GM23338 (cell line): ENCODE data around the gene SIL1. TPM values are rescaled to one million over a fixed set of nuclear protein-coding genes. Genes with fewer than 3 reads are reported as not detected.

ENCODE experiments used
- ATAC-seq: fragments of 200-7000 bp; cut with Tn5 transposase; 3 replicates; pipeline ENCODE4 v1.9.1; 2020
- DNase-seq: peaks from one replicate; pipeline ENCODE4 v3.0.0-alpha.2; 2015; ENCODE audit warnings: low spot score
- H2AFZ ChIP-seq: fragments of 200-600 bp; sonication (generic); 2 replicates; pipeline ENCODE4 v1.8.0; 2016; ENCODE audit warnings: antibody characterized with exemption, mild to moderate bottlenecking, moderate library complexity
- H3F3A ChIP-seq: fragments of 200-600 bp; sonication (generic); replicated peaks from 2 replicates; pipeline ENCODE4 v1.8.0; 2017; ENCODE audit warnings: antibody characterized with exemption, mixed run types, low read depth
- H3K27ac ChIP-seq: fragments of 200-600 bp; sonication (generic); 2 replicates; pipeline ENCODE4 v1.6.1; 2016; ENCODE audit warnings: low read depth
- H3K27me3 ChIP-seq: fragments of 200-600 bp; sonication (generic); 2 replicates; pipeline ENCODE4 v1.8.0; 2016; ENCODE audit warnings: mild to moderate bottlenecking, mixed run types, moderate library complexity; ENCODE audit not compliant: insufficient read depth
- H3K36me3 ChIP-seq: fragments of 200-600 bp; sonication (generic); 2 replicates; pipeline ENCODE4 v1.8.0; 2016; ENCODE audit warnings: mild to moderate bottlenecking; ENCODE audit not compliant: insufficient read depth
- H3K4me1 ChIP-seq: fragments of 200-600 bp; sonication (generic); 2 replicates; pipeline ENCODE4 v1.8.0; 2016; ENCODE audit warnings: mild to moderate bottlenecking, moderate library complexity; ENCODE audit not compliant: insufficient read depth
- H3K4me2 ChIP-seq: fragments of 200-600 bp; sonication (generic); 2 replicates; pipeline ENCODE4 v1.7.1; 2017; ENCODE audit warnings: mixed run types
- H3K4me3 ChIP-seq: fragments of 200-600 bp; sonication (generic); 2 replicates; pipeline ENCODE4 v1.6.1; 2016; ENCODE audit warnings: mixed run types
- H3K79me2 ChIP-seq: fragments of 200-600 bp; sonication (generic); replicated peaks from 2 replicates; pipeline ENCODE4 v1.8.0; 2017; ENCODE audit warnings: mild to moderate bottlenecking; ENCODE audit not compliant: insufficient read depth
- H3K9me2 ChIP-seq: fragments of 200-600 bp; sonication (generic); 2 replicates; pipeline ENCODE4 v1.8.0; 2017; ENCODE audit not compliant: insufficient read depth
- H4K20me1 ChIP-seq: fragments of 200-600 bp; sonication (generic); replicated peaks from 2 replicates; pipeline ENCODE4 v1.8.0; 2017; ENCODE audit warnings: mild to moderate bottlenecking; ENCODE audit not compliant: insufficient read depth
- H3K27ac Mint-ChIP-seq: 2 replicates; pipeline ENCODE4 v1.8.0; 2020; ENCODE audit warnings: inconsistent platforms, mild to moderate bottlenecking, moderate library complexity, mixed read lengths
- H3K27me3 Mint-ChIP-seq: 3 replicates; pipeline ENCODE4 v1.8.0; 2022; ENCODE audit warnings: low read depth, mild to moderate bottlenecking, moderate library complexity, mixed read lengths, inconsistent platforms; ENCODE audit not compliant: insufficient read depth, poor library complexity
- H3K36me3 Mint-ChIP-seq: 3 replicates; pipeline ENCODE4 v1.8.0; 2021; ENCODE audit warnings: low read depth, mild to moderate bottlenecking, inconsistent platforms, moderate library complexity, mixed read lengths
- H3K4me1 Mint-ChIP-seq: 3 replicates; pipeline ENCODE4 v1.8.0; 2020; ENCODE audit warnings: mild to moderate bottlenecking, inconsistent platforms, mixed read lengths
- H3K4me3 Mint-ChIP-seq: 3 replicates; pipeline ENCODE4 v1.8.0; 2021; ENCODE audit warnings: moderate library complexity, mild to moderate bottlenecking, inconsistent platforms, mixed read lengths
- H3K9me3 Mint-ChIP-seq: 3 replicates; pipeline ENCODE4 v1.8.0; 2020; ENCODE audit warnings: moderate library complexity, mild to moderate bottlenecking, inconsistent platforms, mixed read lengths
- CREB1 ChIP-seq: fragments of 250-450 bp; sonication (Bioruptor Pico); IDR thresholded peaks from 2 replicates; pipeline ENCODE4 v1.5.0; 2020; ENCODE audit warnings: low read depth, mild to moderate bottlenecking, moderate library complexity
- ETS1 ChIP-seq: IDR thresholded peaks from 2 replicates; pipeline ENCODE4 v1.6.1; 2016; ENCODE audit warnings: antibody characterized with exemption
- EZH2 ChIP-seq: fragments of 200-600 bp; sonication (generic); IDR thresholded peaks from one replicate; pipeline ENCODE4 v1.8.0; 2017; ENCODE audit warnings: antibody characterized with exemption, mild to moderate bottlenecking, low read depth; ENCODE audit not compliant: unreplicated experiment
- EZH2phosphoT487 ChIP-seq: fragments of 200-600 bp; sonication (generic); IDR thresholded peaks from one replicate; pipeline ENCODE4 v1.8.1; 2018; ENCODE audit warnings: antibody characterized with exemption; ENCODE audit not compliant: unreplicated experiment
- JUNB ChIP-seq: IDR thresholded peaks from one replicate; pipeline ENCODE4 v1.6.1; 2016; ENCODE audit warnings: antibody characterized with exemption; ENCODE audit not compliant: unreplicated experiment
- STAT1 ChIP-seq: IDR thresholded peaks from one replicate; pipeline ENCODE4 v1.6.1; 2016; ENCODE audit warnings: antibody characterized with exemption; ENCODE audit not compliant: unreplicated experiment
- ZNF114 ChIP-seq: fragments of 250-450 bp; sonication (Bioruptor Pico); IDR thresholded peaks from 2 replicates; pipeline ENCODE4 v1.5.0; 2020; ENCODE audit warnings: mild to moderate bottlenecking, moderate library complexity
- ZNF331 ChIP-seq: fragments of 250-450 bp; sonication (Bioruptor Pico); IDR thresholded peaks from 2 replicates; pipeline ENCODE4 v1.5.0; 2020; ENCODE audit warnings: low read depth, mild to moderate bottlenecking, moderate library complexity
- ZNF462 ChIP-seq: fragments of 250-450 bp; sonication (Bioruptor Pico); IDR thresholded peaks from 2 replicates; pipeline ENCODE4 v1.5.0; 2020; ENCODE audit warnings: mild to moderate bottlenecking, moderate library complexity
- polyA plus RNA-seq: library from polyadenylated mRNA; unstranded; fragments of >200 nt; fragmentation: Nextera tagmentation; extraction: Ambion mirVana; gene quantifications from 2 replicates; pipeline ENCODE4 v1.2.1, GENCODE V29; 2016
- total RNA-seq: library from RNA; depleted of rRNA; stranded (reverse); fragments of >200 nt; shearing (Covaris generic); gene quantifications from 2 replicates; pipeline ENCODE4 v1.2.3, GENCODE V29; 2014
- TF ChIP-seq, protein P1 (sequence below), 2 experiments: fragments of 200-600 bp in 1 of 2; sonication (generic) in 1 of 2; conservative IDR thresholded peaks; 2 replicates each; pipeline versions ENCODE4 v1.5.1 to v1.6.1; 2016 to 2017; ENCODE audit warnings: antibody characterized with exemption in 2 of 2, low read depth in 2 of 2, mild to moderate bottlenecking in 2 of 2, moderate library complexity in 1 of 2
- TF ChIP-seq, protein P2 (sequence below): IDR thresholded peaks from one replicate; pipeline ENCODE4 v1.6.1; 2018; ENCODE audit warnings: antibody characterized with exemption; ENCODE audit not compliant: unreplicated experiment

Gene SIL1
- total and polyA plus RNA-seq, 2 experiments from 2014 or later, result 5.5 to 5.9 TPM

GRCh38 chr5:139246394-139246793 lies 48.2 kb upstream of the SIL1 start:
- no peaks in the 10 kb centered on the region for H3K36me3 Mint-ChIP-seq
- no peak overlapping the region for H3K4me3 Mint-ChIP-seq
- H3K9me2 ChIP-seq, result no peaks in the 10 kb centered on the region
- H3K36me3 ChIP-seq, result no peaks in the 10 kb centered on the region
- H3K27me3 Mint-ChIP-seq, result peaks cover 3% of the 10 kb centered on the region
- ATAC-seq (peak; percentile 78), DNase-seq (peak; percentile 33)
- H3K9me3 Mint-ChIP-seq, result no peaks in the 10 kb centered on the region
- H3K27ac Mint-ChIP-seq, result no peak overlapping the region
- TF ChIP-seq ZNF462 (CRISPR knock-in tag) (no peak), ETS1 (no peak), EZH2phosphoT487 (no peak), ZNF331 (no peak), CREB1 (CRISPR knock-in tag) (no peak), ZNF114 (CRISPR knock-in tag) (no peak), EZH2 (no peak), JUNB (no peak), STAT1 (no peak)
- TF ChIP-seq, protein P1, sequence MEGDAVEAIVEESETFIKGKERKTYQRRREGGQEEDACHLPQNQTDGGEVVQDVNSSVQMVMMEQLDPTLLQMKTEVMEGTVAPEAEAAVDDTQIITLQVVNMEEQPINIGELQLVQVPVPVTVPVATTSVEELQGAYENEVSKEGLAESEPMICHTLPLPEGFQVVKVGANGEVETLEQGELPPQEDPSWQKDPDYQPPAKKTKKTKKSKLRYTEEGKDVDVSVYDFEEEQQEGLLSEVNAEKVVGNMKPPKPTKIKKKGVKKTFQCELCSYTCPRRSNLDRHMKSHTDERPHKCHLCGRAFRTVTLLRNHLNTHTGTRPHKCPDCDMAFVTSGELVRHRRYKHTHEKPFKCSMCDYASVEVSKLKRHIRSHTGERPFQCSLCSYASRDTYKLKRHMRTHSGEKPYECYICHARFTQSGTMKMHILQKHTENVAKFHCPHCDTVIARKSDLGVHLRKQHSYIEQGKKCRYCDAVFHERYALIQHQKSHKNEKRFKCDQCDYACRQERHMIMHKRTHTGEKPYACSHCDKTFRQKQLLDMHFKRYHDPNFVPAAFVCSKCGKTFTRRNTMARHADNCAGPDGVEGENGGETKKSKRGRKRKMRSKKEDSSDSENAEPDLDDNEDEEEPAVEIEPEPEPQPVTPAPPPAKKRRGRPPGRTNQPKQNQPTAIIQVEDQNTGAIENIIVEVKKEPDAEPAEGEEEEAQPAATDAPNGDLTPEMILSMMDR (conservative IDR thresholded peaks at IDR 0.05; ENCODE audit: low read depth in 2 of 2), result no peak; a peak in 1 of 4 replicates
- TF ChIP-seq, protein P2, sequence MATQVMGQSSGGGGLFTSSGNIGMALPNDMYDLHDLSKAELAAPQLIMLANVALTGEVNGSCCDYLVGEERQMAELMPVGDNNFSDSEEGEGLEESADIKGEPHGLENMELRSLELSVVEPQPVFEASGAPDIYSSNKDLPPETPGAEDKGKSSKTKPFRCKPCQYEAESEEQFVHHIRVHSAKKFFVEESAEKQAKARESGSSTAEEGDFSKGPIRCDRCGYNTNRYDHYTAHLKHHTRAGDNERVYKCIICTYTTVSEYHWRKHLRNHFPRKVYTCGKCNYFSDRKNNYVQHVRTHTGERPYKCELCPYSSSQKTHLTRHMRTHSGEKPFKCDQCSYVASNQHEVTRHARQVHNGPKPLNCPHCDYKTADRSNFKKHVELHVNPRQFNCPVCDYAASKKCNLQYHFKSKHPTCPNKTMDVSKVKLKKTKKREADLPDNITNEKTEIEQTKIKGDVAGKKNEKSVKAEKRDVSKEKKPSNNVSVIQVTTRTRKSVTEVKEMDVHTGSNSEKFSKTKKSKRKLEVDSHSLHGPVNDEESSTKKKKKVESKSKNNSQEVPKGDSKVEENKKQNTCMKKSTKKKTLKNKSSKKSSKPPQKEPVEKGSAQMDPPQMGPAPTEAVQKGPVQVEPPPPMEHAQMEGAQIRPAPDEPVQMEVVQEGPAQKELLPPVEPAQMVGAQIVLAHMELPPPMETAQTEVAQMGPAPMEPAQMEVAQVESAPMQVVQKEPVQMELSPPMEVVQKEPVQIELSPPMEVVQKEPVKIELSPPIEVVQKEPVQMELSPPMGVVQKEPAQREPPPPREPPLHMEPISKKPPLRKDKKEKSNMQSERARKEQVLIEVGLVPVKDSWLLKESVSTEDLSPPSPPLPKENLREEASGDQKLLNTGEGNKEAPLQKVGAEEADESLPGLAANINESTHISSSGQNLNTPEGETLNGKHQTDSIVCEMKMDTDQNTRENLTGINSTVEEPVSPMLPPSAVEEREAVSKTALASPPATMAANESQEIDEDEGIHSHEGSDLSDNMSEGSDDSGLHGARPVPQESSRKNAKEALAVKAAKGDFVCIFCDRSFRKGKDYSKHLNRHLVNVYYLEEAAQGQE, result no peak
- H3K4me1 Mint-ChIP-seq, result peaks cover 18% of the 10 kb centered on the region
- H3K4me2 ChIP-seq, result no peak overlapping the region
- no peaks in the 10 kb centered on the region for H3K27me3 ChIP-seq
- H4K20me1 ChIP-seq, result no peaks in the 10 kb centered on the region
- no peak overlapping the region for H3K4me3 ChIP-seq
- H2AFZ ChIP-seq, result peak overlapping the region; percentile 95
- H3K79me2 ChIP-seq, result no peaks in the 10 kb centered on the region
- H3K27ac ChIP-seq, result no peak overlapping the region
- peaks cover 8% of the 10 kb centered on the region; the same call in 1 of the 2 replicates for H3K4me1 ChIP-seq
- no peaks in the 10 kb centered on the region for H3F3A ChIP-seq
